Measurements from ENCODE around the gene ZDHHC14.

The ZDHHC14 gene

GRCh38 chr6:157538698-157539097 lies 157.7 kb downstream of the ZDHHC14 start:
- TF ChIP-seq GATA1 (IDR thresholded peaks at IDR 0.05; ENCODE audit: low read depth, low read length) (no peak), POLR2A (IDR thresholded peaks at IDR 0.05; ENCODE audit: low read length) (no peak)

GRCh38 chr6:157539421-157539822 lies 158.4 kb downstream of the ZDHHC14 start:
- TF ChIP-seq POLR2A (IDR thresholded peaks at IDR 0.05; ENCODE audit: low read length) (no peak), GATA1 (IDR thresholded peaks at IDR 0.05; ENCODE audit: low read depth, low read length) (no peak)
- DNase-seq: no peak

More at GRCh38 chr6:157538698-157539097, 157.7 kb downstream of the ZDHHC14 start:
- DNase-seq: no peak

- TF ChIP-seq POLR2A (IDR thresholded peaks at IDR 0.05; ENCODE audit: low read length) (no peak), GATA1 (IDR thresholded peaks at IDR 0.05; ENCODE audit: low read depth, low read length) (no peak)
- DNase-seq: no peak
Measured at GRCh38 chr6:157539900-157540752, 159.1 kb downstream of the ZDHHC14 start.

GRCh38 chr6:157541618-157542413 lies 160.8 kb downstream of the ZDHHC14 start:
- TF ChIP-seq GATA1 (IDR thresholded peaks at IDR 0.05; ENCODE audit: low read depth, low read length) (no peak), POLR2A (IDR thresholded peaks at IDR 0.05; ENCODE audit: low read length) (no peak)
- no peak for DNase-seq

GRCh38 chr6:157542414-157543160 lies 161.6 kb downstream of the ZDHHC14 start:
- DNase-seq: no peak

GRCh38 chr6:157546321-157546720 lies 165.3 kb downstream of the ZDHHC14 start:
- no peak for TF ChIP-seq POLR2A (IDR thresholded peaks at IDR 0.05; ENCODE audit: low read length)
- no peak for TF ChIP-seq GATA1 (IDR thresholded peaks at IDR 0.05; ENCODE audit: low read depth, low read length)
- DNase-seq: no peak

More at GRCh38 chr6:157542414-157543160, 161.6 kb downstream of the ZDHHC14 start:
- no peak for TF ChIP-seq GATA1 (IDR thresholded peaks at IDR 0.05; ENCODE audit: low read depth, low read length)
- TF ChIP-seq POLR2A (IDR thresholded peaks at IDR 0.05; ENCODE audit: low read length): no peak

- no peak for TF ChIP-seq POLR2A (IDR thresholded peaks at IDR 0.05; ENCODE audit: low read length)
- no peak for TF ChIP-seq GATA1 (IDR thresholded peaks at IDR 0.05; ENCODE audit: low read depth, low read length)
- no peak for DNase-seq
Measured at GRCh38 chr6:157547112-157547511, 166.1 kb downstream of the ZDHHC14 start.

- TF ChIP-seq POLR2A (IDR thresholded peaks at IDR 0.05; ENCODE audit: low read length) (no peak), GATA1 (IDR thresholded peaks at IDR 0.05; ENCODE audit: low read depth, low read length) (no peak)
- DNase-seq: no peak
Measured at GRCh38 chr6:157548635-157549467, 167.9 kb downstream of the ZDHHC14 start.

- TF ChIP-seq GATA1 (IDR thresholded peaks at IDR 0.05; ENCODE audit: low read depth, low read length): no peak
- TF ChIP-seq POLR2A (IDR thresholded peaks at IDR 0.05; ENCODE audit: low read length): no peak
- DNase-seq: no peak
Measured at GRCh38 chr6:157549468-157549745, 168.4 kb downstream of the ZDHHC14 start.

- TF ChIP-seq POLR2A (IDR thresholded peaks at IDR 0.05; ENCODE audit: low read length): no peak
- TF ChIP-seq GATA1 (IDR thresholded peaks at IDR 0.05; ENCODE audit: low read depth, low read length): no peak
- no peak for DNase-seq
Measured at GRCh38 chr6:157550114-157550989, 169.4 kb downstream of the ZDHHC14 start.

GRCh38 chr6:157551041-157551832 lies 170.2 kb downstream of the ZDHHC14 start:
- TF ChIP-seq GATA1 (IDR thresholded peaks at IDR 0.05; ENCODE audit: low read depth, low read length): no peak
- no peak for TF ChIP-seq POLR2A (IDR thresholded peaks at IDR 0.05; ENCODE audit: low read length)
- DNase-seq: no peak
